Measurements from ENCODE around the gene MAN2A1.
"Not testable (repeated sequence)": the region's sequence is repeated elsewhere in the genome, so short reads cannot be mapped to it uniquely, and the experiment has no call there.

MAN2A1 gene

DNA sequence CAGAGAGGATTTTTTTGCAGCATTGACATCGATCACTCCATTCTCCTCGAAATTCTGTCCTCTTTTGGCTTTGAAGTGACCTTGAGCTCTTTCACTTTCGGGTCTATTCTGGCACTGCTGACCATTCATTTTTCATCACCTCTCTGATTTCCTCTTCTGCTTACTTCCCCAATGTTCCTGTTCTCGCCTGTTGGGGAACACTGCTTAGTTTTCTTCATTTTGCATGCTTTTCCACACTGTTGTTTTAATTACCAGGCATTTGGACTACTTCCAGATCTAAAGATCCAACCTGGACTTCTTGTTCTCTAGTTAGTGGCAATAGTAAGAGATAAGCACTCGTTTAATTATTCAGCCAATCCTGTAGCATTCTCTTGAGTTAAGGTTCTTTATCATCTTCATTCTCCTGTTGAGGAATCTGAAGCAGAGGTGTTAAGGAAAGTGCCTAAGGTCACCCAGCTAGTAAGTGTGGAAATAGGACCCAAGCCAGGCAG lies 53.4 kb downstream of the MAN2A1 start:
- H3K4me3 Mint-ChIP-seq, result no peak overlapping the region
- peak overlapping the region; percentile 4 for H3K27ac Mint-ChIP-seq
- H3K4me1 Mint-ChIP-seq (ENCODE audit: low read depth), result peaks cover 18% of the 10 kb centered on the region
- H3K36me3 Mint-ChIP-seq (ENCODE audit: low read depth), result peaks cover 12% of the 10 kb centered on the region
- H3K27me3 Mint-ChIP-seq (ENCODE audit: low read depth), result no peaks in the 10 kb centered on the region
- H3K9me3 Mint-ChIP-seq, result no peaks in the 10 kb centered on the region

DNA sequence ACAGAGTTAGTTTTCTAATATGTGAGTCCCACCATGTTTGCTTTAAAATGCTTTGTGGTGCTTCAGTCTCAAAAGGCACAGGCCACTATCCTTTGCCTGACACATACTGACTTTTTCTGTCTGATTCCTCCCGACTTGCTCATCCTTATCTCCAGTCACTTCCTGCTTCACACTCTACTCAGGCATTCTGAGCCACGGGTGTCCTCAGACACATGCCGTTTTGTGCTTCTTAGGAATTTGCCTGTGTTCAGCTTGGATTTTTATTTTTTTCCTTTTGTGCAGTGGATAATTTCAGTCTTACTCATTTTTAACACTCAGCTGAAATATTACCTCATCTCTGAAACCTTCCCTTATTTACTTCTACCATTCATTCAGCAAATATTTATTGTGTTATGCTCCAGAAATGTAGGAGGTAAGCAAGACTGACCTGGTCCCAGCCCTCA lies 54.1 kb downstream of the MAN2A1 start:
- Mint-ChIP-seq H3K36me3 (ENCODE audit: low read depth) (peaks cover 12% of the 10 kb centered on the region), H3K4me3 (no peak overlapping the region), H3K9me3 (no peaks in the 10 kb centered on the region), H3K27me3 (ENCODE audit: low read depth) (no peaks in the 10 kb centered on the region), H3K4me1 (ENCODE audit: low read depth) (peaks cover 18% of the 10 kb centered on the region), H3K27ac (no peak overlapping the region)

DNA sequence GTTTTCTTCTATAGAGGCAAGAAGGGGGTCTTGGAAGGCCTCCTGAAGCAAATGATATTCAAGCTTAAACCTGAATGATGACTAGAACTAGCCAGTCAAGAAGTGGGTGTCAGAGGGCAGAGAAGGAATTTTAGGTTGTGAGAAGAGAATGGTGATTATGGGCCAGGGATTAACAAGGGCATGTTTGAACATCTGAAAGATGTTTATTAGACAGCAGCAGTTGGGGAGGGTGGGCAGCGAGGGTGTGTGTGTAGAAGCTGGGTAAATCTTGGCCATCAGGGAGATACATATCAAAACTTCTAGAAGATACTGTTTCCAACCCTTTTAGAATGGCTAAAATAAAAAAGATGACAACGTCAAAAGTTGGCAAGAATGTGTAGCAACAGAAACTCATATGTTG lies 54.5 kb downstream of the MAN2A1 start:
- H3K4me1 Mint-ChIP-seq (ENCODE audit: low read depth), result peaks cover 17% of the 10 kb centered on the region
- no peaks in the 10 kb centered on the region for H3K27me3 Mint-ChIP-seq (ENCODE audit: low read depth)

DNA sequence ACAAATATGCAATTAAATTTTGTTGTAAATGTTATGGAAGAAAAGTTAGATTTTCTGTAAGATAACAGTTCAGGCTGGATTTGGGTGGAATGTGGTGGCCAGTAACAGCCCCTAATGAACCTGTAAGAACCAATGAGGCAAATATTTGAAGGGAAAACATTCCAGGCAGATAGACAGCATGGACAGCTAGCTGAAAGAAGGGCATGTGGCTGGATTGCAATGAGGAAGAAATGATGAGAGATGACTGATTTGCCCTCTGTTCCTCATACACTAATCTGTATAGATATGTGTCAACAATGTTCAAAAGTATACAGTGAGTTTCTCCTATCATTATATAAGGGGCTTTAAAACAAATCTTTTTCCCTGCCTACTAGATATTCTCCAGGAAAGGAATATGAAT lies 58.8 kb downstream of the MAN2A1 start:
- peaks cover 16% of the 10 kb centered on the region for H3K36me3 Mint-ChIP-seq (ENCODE audit: low read depth)
- H3K27me3 Mint-ChIP-seq (ENCODE audit: low read depth), result no peaks in the 10 kb centered on the region
- no peak overlapping the region for H3K27ac Mint-ChIP-seq
- H3K4me1 Mint-ChIP-seq (ENCODE audit: low read depth), result peaks cover 7% of the 10 kb centered on the region
- no peaks in the 10 kb centered on the region for H3K9me3 Mint-ChIP-seq
- H3K4me3 Mint-ChIP-seq, result no peak overlapping the region

More for the DNA sequence above, 54.5 kb downstream of the MAN2A1 start:
- H3K9me3 Mint-ChIP-seq, result no peaks in the 10 kb centered on the region
- peaks cover 12% of the 10 kb centered on the region for H3K36me3 Mint-ChIP-seq (ENCODE audit: low read depth)
- H3K27ac Mint-ChIP-seq, result no peak overlapping the region
- H3K4me3 Mint-ChIP-seq, result no peak overlapping the region

DNA sequence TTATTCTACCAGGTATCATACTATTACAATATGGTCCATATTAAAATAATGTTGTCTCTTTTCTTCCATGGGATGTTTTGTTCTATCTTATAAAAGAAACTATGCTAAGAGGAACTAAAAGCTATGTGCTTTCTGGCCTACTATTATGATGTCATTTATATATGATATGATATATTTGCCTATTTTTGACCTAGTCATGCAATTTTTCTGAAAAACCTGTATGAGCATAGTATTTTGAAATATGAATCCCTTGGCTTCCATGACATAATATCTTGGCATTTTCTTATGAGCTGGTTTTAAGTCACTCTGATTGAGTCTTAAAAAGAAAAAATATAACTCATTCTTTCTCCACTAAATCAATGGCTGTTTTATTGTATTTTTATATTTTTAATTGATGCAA lies 60.7 kb downstream of the MAN2A1 start:
- Mint-ChIP-seq H3K27ac (no peak overlapping the region), H3K36me3 (ENCODE audit: low read depth) (peaks cover 11% of the 10 kb centered on the region)

DNA sequence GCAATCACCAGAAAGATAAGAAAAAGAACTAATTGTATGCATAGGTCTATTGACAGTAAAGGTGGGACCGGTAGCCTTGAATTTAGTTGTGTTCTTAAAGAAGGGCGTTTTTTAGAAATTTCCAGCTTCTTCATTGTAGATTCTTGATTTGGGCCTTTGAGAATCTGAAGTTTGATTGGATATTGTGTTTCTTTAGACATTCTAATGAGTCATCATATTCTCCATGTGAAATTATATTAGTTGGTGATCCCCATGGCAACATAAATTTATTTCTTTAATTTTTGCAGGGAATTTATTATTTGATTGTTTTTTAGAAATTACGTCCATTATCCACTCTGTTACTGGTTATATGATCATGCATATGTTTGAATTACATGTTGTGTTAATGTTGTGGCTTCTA lies 63.6 kb downstream of the MAN2A1 start:
- no peak overlapping the region for H3K27ac Mint-ChIP-seq
- H3K36me3 Mint-ChIP-seq (ENCODE audit: low read depth), result peaks cover 24% of the 10 kb centered on the region
- peaks cover 5% of the 10 kb centered on the region for H3K4me1 Mint-ChIP-seq (ENCODE audit: low read depth)
- H3K4me3 Mint-ChIP-seq, result no peak overlapping the region
- H3K27me3 Mint-ChIP-seq (ENCODE audit: low read depth), result no peaks in the 10 kb centered on the region
- no peaks in the 10 kb centered on the region for H3K9me3 Mint-ChIP-seq

More for the DNA sequence above, 60.7 kb downstream of the MAN2A1 start:
- Mint-ChIP-seq H3K27me3 (ENCODE audit: low read depth) (no peaks in the 10 kb centered on the region), H3K4me1 (ENCODE audit: low read depth) (peaks cover 6% of the 10 kb centered on the region), H3K9me3 (no peaks in the 10 kb centered on the region), H3K4me3 (no peak overlapping the region)

DNA sequence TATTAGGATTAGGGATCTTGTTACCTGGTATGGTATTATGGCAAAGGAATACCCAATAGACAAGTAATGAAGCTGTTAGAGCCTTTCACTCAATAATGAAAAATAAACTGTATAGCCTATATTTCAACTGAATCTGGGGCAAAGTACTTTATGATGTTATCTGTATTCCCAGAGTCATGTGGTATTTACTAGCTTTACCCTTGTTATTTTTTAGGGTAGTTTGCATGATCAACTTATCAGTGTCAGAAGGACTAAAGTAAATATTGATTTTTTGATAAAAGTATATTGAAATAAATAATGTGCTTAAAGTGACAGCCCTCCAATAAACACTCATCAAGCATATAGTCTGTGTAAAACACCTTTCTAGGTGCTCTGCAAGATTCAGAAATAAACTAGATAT lies 64.6 kb downstream of the MAN2A1 start:
- Mint-ChIP-seq H3K9me3 (no peaks in the 10 kb centered on the region), H3K4me3 (no peak overlapping the region), H3K27ac (no peak overlapping the region), H3K27me3 (ENCODE audit: low read depth) (no peaks in the 10 kb centered on the region), H3K4me1 (ENCODE audit: low read depth) (peaks cover 8% of the 10 kb centered on the region), H3K36me3 (ENCODE audit: low read depth) (peaks cover 28% of the 10 kb centered on the region)

DNA sequence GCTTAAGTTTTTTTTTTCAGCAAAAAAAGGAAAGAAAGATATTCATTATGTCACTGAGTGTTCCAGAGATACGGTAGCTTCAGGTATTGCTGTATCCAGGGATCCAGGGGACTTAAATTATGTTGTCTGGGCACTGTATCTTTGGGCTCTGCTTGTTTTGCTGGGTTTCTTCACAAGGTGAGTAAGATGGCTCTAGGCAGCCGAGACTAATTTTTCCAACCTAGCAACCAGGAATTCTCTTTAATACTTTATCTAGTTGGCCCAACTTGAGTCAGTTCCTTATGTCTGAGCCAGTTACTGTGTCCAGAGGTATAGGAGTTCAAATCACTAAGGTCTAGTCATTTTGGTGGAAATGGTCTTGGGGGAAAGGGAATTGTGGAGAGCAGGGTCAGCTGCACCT lies 66.0 kb downstream of the MAN2A1 start:
- Mint-ChIP-seq H3K9me3 (peaks cover 8% of the 10 kb centered on the region), H3K36me3 (ENCODE audit: low read depth) (peaks cover 41% of the 10 kb centered on the region), H3K4me1 (ENCODE audit: low read depth) (peaks cover 12% of the 10 kb centered on the region), H3K4me3 (no peak overlapping the region), H3K27ac (no peak overlapping the region), H3K27me3 (ENCODE audit: low read depth) (no peaks in the 10 kb centered on the region)

DNA sequence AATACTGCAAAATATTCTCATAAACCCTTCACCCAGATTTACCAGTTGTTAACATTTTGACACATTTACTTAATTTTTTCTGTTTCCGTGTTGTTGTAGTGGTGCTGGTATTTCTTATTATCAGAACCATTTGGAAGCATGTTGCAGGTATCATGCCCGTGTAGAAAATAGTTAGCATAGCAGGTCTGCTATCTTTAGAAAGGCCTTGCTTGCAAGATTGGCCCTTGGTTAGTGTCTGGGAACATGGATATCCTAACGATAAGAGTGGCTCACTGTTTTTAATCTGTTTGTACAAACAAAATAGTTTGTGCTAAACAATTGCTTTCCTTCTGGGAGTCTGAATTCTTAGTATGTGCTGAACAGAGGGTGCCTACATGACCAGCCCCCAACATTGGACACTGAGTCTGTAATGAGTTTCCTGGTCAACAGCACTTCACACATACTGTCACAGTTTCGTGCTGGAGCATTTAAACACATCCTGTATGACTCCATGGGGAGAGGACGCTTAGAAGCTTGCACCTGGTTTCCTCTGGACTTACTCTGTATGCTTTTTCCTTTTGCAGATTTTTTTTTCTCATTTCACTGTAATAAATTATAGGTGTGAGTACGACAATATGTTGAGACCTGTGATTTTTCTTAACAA lies 66.9 kb downstream of the MAN2A1 start:
- peaks cover 36% of the 10 kb centered on the region for H3K36me3 Mint-ChIP-seq (ENCODE audit: low read depth)
- no peaks in the 10 kb centered on the region for H3K27me3 Mint-ChIP-seq (ENCODE audit: low read depth)
- H3K9me3 Mint-ChIP-seq, result peaks cover 8% of the 10 kb centered on the region
- H3K27ac Mint-ChIP-seq, result no peak overlapping the region
- H3K4me3 Mint-ChIP-seq, result no peak overlapping the region
- H3K4me1 Mint-ChIP-seq (ENCODE audit: low read depth), result peaks cover 9% of the 10 kb centered on the region

DNA sequence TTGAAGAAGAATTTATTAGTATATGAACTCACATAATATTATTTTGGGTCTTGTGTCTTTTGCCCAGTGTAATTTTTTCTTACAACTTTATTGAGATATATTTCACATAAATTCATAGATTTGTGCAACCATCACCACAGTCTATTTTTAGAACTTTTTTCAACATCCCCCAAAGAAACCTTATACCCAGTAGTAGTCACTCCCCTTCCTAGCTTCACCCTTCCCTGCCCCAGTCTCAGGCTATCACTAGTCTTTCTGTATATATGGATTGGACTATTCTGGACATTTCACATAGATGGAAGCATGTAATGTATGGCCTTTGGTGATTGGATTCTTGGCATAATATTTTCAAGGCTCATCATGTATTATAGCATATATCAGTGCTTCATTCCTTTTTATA lies 67.8 kb downstream of the MAN2A1 start:
- H3K4me1 Mint-ChIP-seq (ENCODE audit: low read depth), result peaks cover 9% of the 10 kb centered on the region
- peaks cover 33% of the 10 kb centered on the region for H3K36me3 Mint-ChIP-seq (ENCODE audit: low read depth)
- H3K9me3 Mint-ChIP-seq, result peaks cover 11% of the 10 kb centered on the region
- no peak overlapping the region for H3K4me3 Mint-ChIP-seq
- H3K27me3 Mint-ChIP-seq (ENCODE audit: low read depth), result no peaks in the 10 kb centered on the region
- H3K27ac Mint-ChIP-seq, result no peak overlapping the region

DNA sequence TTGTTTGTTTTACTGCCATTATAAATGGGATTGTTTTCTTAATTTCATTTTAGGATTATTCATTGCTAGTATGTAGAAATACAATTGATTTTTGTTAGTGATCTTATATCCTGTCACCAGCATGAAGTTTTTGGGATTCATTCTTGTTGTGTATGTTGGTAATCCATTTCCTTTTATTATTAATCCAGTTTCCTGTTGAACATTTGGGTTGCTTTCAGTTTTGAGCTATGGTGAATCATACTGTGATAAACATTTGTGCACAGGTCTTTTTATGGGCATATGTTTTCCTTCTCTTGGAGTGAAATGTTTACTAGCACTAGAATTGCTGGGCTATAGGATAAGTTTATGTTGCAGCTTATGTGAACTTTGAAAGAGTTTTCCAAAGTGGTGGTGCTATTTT lies 69.6 kb downstream of the MAN2A1 start:
- Mint-ChIP-seq H3K27ac (no peak overlapping the region), H3K9me3 (peaks cover 18% of the 10 kb centered on the region), H3K27me3 (ENCODE audit: low read depth) (no peaks in the 10 kb centered on the region), H3K4me3 (no peak overlapping the region), H3K36me3 (ENCODE audit: low read depth) (peaks cover 37% of the 10 kb centered on the region), H3K4me1 (ENCODE audit: low read depth) (peaks cover 9% of the 10 kb centered on the region)

DNA sequence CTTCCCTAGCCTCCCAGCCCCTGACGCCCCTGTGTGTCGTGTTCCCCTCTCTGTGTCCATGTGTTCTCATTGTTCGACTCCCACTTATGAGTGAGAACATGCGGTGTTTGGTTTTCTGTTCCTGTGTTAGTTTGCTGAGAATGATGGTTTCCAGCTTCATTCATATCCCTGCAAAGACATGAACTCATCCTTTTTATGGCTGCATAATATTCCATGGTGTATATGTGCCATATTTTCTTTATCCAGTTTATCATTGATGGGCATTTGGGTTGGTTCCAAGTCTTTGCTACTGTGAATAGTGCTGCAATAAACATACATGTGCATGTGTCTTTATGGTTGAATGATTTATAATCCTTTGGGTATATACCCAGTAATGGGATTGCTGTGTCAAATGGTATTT lies 70.4 kb downstream of the MAN2A1 start:
- H3K27me3 Mint-ChIP-seq (ENCODE audit: low read depth); H3K4me3 Mint-ChIP-seq; H3K27ac Mint-ChIP-seq; H3K4me1 Mint-ChIP-seq (ENCODE audit: low read depth): not testable (repeated sequence)
- Mint-ChIP-seq H3K36me3 (ENCODE audit: low read depth) (peaks cover 41% of the 10 kb centered on the region), H3K9me3 (peaks cover 18% of the 10 kb centered on the region)

DNA sequence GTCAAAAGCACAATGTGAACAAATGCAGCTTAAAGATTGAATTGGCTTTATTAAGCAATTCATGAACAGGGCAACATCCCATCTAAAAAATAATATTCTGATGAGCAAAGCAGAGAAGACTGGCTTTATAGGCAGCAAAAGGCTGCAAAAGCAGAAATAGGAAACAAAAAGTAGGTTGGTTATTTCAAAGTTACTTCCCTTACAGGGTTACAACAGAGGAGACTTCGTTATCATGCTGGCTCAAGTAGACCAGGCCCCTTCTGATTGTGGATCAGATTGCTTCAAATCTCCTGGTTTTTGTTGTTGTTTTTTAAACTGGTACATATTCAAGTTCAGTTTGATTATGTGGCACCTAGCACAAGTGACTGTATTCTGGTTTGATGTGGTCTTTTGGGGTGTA lies 73.1 kb downstream of the MAN2A1 start:
- H3K36me3 Mint-ChIP-seq (ENCODE audit: low read depth), result peaks cover 38% of the 10 kb centered on the region
- H3K27me3 Mint-ChIP-seq (ENCODE audit: low read depth), result no peaks in the 10 kb centered on the region
- peaks cover 18% of the 10 kb centered on the region for H3K9me3 Mint-ChIP-seq
- H3K4me3 Mint-ChIP-seq, result no peak overlapping the region
- peaks cover 12% of the 10 kb centered on the region for H3K4me1 Mint-ChIP-seq (ENCODE audit: low read depth)
- no peak overlapping the region for H3K27ac Mint-ChIP-seq

DNA sequence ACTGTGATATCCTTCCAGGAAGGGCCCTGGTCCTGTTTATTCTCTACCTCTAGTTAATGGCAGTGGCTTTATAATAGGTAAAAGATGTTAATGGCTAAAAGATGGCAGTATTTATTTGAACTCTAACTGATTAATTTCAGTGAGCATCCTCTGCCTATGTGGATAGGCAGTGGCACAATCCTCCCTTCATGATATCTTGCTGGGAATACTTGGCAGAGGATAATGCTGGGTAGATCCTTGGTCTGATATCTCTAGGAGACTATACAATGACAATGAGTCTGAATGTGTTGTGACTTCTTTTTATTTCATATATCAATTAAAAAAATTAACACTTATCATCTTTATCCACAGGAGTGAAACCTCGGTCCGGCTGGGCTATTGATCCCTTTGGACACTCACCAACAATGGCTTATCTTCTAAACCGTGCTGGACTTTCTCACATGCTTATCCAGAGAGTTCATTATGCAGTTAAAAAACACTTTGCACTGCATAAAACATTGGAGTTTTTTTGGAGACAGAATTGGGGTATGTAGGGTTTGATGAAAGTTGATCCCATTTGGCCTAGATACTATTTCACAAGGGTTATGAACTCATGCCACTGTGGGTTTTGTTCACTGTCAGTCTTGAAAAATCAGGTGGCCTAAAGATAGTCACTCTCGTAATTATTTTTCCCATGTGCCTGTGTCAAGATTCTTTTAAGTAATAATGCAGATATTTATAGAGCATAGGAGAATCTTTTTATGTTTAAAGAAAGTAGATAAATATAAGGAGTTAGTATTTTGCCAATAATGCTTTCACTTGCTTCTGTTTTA lies 77.7 kb downstream of the MAN2A1 start:
- peaks cover 43% of the 10 kb centered on the region for H3K36me3 Mint-ChIP-seq (ENCODE audit: low read depth)
- no peak overlapping the region for H3K4me3 Mint-ChIP-seq
- H3K9me3 Mint-ChIP-seq, result peaks cover 8% of the 10 kb centered on the region
- H3K27me3 Mint-ChIP-seq (ENCODE audit: low read depth), result no peaks in the 10 kb centered on the region
- H3K27ac Mint-ChIP-seq, result no peak overlapping the region
- H3K4me1 Mint-ChIP-seq (ENCODE audit: low read depth), result peaks cover 6% of the 10 kb centered on the region

DNA sequence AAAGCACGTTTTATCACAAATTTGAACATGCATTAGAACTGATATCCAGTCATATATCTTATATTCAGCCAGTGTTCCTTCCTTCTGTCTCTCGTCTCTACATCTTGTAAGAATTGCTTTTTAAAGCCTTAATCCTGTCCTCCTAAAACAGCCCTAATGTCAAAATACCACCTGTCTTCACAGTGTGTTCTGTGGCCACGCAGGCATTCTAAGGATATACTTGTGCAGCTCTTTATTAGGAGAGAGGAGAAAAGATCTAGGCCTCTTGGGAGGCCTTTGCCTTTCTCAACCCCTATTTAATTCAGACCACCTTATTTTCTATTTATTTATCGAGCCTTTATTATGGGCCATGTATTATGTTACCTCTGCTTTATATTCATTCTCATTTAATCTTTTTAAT lies 78.3 kb downstream of the MAN2A1 start:
- Mint-ChIP-seq H3K36me3 (ENCODE audit: low read depth) (peaks cover 38% of the 10 kb centered on the region), H3K27me3 (ENCODE audit: low read depth) (no peaks in the 10 kb centered on the region), H3K4me1 (ENCODE audit: low read depth) (peaks cover 6% of the 10 kb centered on the region), H3K9me3 (peaks cover 2% of the 10 kb centered on the region), H3K27ac (no peak overlapping the region), H3K4me3 (no peak overlapping the region)
